Ishikawa (cell line): ENCODE data around the gene AKNA.

Experiments used
- CEBPB ChIP-seq: IDR thresholded peaks from 2 replicates; pipeline ENCODE4 v1.6.1; 2012
- CREB1 ChIP-seq: IDR thresholded peaks from 2 replicates; pipeline ENCODE4 v1.6.1; 2012; ENCODE audit warnings: low read depth
- EGR1 ChIP-seq: IDR thresholded peaks from 2 replicates; pipeline ENCODE4 v1.6.1; 2012
- EP300 ChIP-seq: IDR thresholded peaks from 2 replicates; pipeline ENCODE4 v1.6.1; 2012; ENCODE audit warnings: borderline replicate concordance
- FOXM1 ChIP-seq: IDR thresholded peaks from 2 replicates; pipeline ENCODE4 v1.6.1; 2012; ENCODE audit warnings: low read depth, borderline replicate concordance
- NFIC ChIP-seq: IDR thresholded peaks from 2 replicates; pipeline ENCODE4 v1.6.1; 2012
- RAD21 ChIP-seq: IDR thresholded peaks from 2 replicates; pipeline ENCODE4 v1.6.1; 2012; ENCODE audit warnings: low read depth
- REST ChIP-seq: IDR thresholded peaks from 2 replicates; pipeline ENCODE4 v1.6.1; 2012; ENCODE audit warnings: low read depth, mild to moderate bottlenecking
- TAF1 ChIP-seq: IDR thresholded peaks from 2 replicates; pipeline ENCODE4 v1.6.1; 2012; ENCODE audit warnings: low read depth, mild to moderate bottlenecking
- TCF12 ChIP-seq: IDR thresholded peaks from 2 replicates; pipeline ENCODE4 v1.6.1; 2012; ENCODE audit warnings: low read depth
- TEAD4 ChIP-seq: IDR thresholded peaks from 2 replicates; pipeline ENCODE4 v1.6.1; 2012
- USF1 ChIP-seq: IDR thresholded peaks from 2 replicates; pipeline ENCODE4 v1.6.1; 2012
- YY1 ChIP-seq: IDR thresholded peaks from 2 replicates; pipeline ENCODE4 v1.6.1; 2012; ENCODE audit warnings: low read depth
- ZBTB7A ChIP-seq: IDR thresholded peaks from 2 replicates; pipeline ENCODE4 v1.6.1; 2012; ENCODE audit warnings: low read depth
- TF ChIP-seq, protein P1 (sequence below): IDR thresholded peaks from 2 replicates; pipeline ENCODE4 v1.6.1; 2012

Gene AKNA

DNA sequence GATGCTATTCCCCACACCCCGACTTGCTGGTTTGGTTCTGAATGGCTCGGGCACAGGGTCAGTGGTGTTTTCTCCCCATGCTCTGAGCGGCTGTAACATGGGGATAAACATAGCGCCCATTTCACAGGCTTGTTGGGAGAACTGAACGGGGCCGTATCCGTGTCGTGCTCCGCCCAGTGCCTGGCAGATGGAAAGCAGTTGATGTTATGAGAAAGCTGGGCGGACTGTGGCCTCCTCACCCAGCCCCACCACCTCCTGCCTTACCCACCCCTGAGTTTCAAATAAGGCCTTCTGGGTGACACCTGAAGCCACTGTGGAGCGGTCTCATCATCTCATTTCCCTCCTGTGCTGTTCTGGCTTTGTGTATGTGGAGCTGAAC lies 43.6 kb downstream of the AKNA start:
- TF ChIP-seq ZBTB7A (no peak), FOXM1 (no peak), USF1 (no peak), TEAD4 (no peak), NFIC (no peak), YY1 (no peak), TCF12 (no peak), TAF1 (no peak), CREB1 (no peak), CEBPB (no peak), EGR1 (no peak), EP300 (no peak), REST (no peak), RAD21 (no peak)
- TF ChIP-seq, protein P1, sequence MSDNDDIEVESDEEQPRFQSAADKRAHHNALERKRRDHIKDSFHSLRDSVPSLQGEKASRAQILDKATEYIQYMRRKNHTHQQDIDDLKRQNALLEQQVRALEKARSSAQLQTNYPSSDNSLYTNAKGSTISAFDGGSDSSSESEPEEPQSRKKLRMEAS, result no peak

GRCh38 chr9:114343471-114344187 lies 44.2 kb downstream of the AKNA start:
- TF ChIP-seq REST (no peak), ZBTB7A (no peak), NFIC (no peak), TCF12 (no peak), TEAD4 (no peak), USF1 (no peak), RAD21 (no peak), FOXM1 (no peak), EP300 (no peak), YY1 (no peak), EGR1 (no peak), CREB1 (no peak), CEBPB (no peak), TAF1 (no peak)
- TF ChIP-seq, protein P1, result no peak

DNA sequence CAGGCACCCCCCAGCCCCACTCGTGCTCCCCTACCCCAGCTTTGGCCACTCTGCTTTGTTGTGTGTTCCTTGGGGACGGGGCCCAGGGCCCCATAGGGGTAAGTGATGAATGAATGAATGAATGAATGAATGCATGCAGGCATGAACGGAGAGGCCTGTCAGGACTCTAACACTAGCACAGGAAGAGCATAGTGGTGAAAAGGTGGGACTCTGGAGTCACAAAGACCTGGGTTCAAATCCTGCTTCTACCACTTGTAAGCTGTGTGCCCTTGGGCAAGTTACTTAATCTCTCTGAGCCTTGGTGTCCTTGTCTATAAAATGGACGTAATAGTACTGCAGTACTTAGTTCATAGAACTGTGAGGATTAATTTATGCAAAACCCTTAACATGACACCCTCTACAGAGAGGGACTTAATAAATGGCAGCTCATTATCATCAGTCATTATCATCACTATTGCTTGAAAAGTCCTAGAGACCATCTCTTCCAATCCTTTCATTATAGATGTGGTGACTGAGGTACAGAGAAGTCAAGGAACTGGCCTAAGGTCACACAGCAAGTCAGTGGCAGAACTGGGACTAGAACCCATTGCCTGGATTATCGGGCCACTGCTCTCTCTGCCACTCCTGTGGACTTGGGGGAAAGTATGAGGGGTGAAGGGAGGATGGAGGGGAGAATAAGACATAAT lies 44.9 kb downstream of the AKNA start:
- TF ChIP-seq YY1 (no peak), RAD21 (no peak), USF1 (no peak), ZBTB7A (no peak)

DNA sequence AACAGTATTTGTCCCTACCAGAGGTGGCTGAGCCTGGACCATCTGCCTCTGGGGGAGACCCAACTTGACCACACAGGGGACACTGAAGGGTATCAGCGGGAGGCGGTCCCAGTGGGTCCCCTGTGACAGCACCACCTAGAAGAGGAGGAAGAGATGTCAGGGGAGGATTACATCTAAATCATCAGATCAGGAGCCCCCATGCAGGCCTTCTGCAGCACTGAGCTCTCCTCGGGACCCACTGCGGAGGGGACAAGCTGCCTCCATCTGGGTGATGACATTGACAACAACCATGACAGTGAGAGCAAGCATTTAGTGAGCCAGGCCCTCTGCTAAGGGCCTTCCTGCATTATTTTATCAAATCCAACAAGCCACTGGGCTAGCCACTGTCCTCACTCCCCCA lies 45.8 kb downstream of the AKNA start:
- TF ChIP-seq CEBPB (no peak), CREB1 (no peak), YY1 (no peak), NFIC (no peak), FOXM1 (no peak), EP300 (no peak), REST (no peak), RAD21 (no peak), TCF12 (no peak), TEAD4 (no peak), USF1 (no peak), EGR1 (no peak), TAF1 (no peak)
- TF ChIP-seq, protein P1, result no peak
